NT2/D1 (cell line): ENCODE results near the gene MGAT2.
"Not testable (repeated sequence)": the region's sequence is repeated elsewhere in the genome, so short reads cannot be mapped to it uniquely, and the experiment has no call there.

Experiments used
- DNase-seq: peaks from one replicate; pipeline ENCODE4 v3.0.0-alpha.2; 2011; ENCODE audit warnings: low read depth, low spot score
- H3K27me3 ChIP-seq: 2 replicates; pipeline ENCODE4 v1.6.0; 2011; ENCODE audit warnings: mild to moderate bottlenecking; ENCODE audit not compliant: insufficient read length, insufficient read depth
- H3K36me3 ChIP-seq: 2 replicates; pipeline ENCODE4 v1.6.1; 2011; ENCODE audit warnings: mild to moderate bottlenecking, low read length, mixed read lengths; ENCODE audit not compliant: insufficient read depth, insufficient read length
- H3K4me1 ChIP-seq: 2 replicates; pipeline ENCODE4 v1.5.1; 2011; ENCODE audit not compliant: insufficient read depth, insufficient read length
- H3K4me3 ChIP-seq: 2 replicates; pipeline ENCODE4 v1.5.1; 2011; ENCODE audit warnings: low read depth; ENCODE audit not compliant: insufficient read length
- H3K9ac ChIP-seq: 2 replicates; pipeline ENCODE4 v1.6.0; 2011; ENCODE audit warnings: low read depth; ENCODE audit not compliant: insufficient read length
- H3K9me3 ChIP-seq: 2 replicates; pipeline ENCODE4 v1.5.1; 2011; ENCODE audit warnings: mild to moderate bottlenecking, low read length; ENCODE audit not compliant: insufficient read depth
- SUZ12 ChIP-seq: IDR thresholded peaks from 2 replicates; pipeline ENCODE4 v1.6.1; 2011; ENCODE audit not compliant: insufficient read length, insufficient read depth; ENCODE audit errors: extremely low read depth
- YY1 ChIP-seq: IDR thresholded peaks from 2 replicates; pipeline ENCODE4 v1.6.1; 2011; ENCODE audit not compliant: insufficient read length, insufficient read depth
- ZNF274 ChIP-seq: IDR thresholded peaks from 2 replicates; pipeline ENCODE4 v1.6.1; 2011; ENCODE audit warnings: mild to moderate bottlenecking, low read depth, low read length

MGAT2 gene

GRCh38 chr14:49615776-49616175 is 4.8 kb upstream of the MGAT2 start:
- TF ChIP-seq SUZ12, result no peak
- TF ChIP-seq ZNF274, result no peak
- TF ChIP-seq YY1, result no peak
- Histone ChIP-seq H3K4me1 (no peaks in the 10 kb centered on the region), H3K36me3 (peaks cover 31% of the 10 kb centered on the region), H3K9me3 (no peaks in the 10 kb centered on the region), H3K27me3 (no peaks in the 10 kb centered on the region), H3K9ac (no peak overlapping the region), H3K4me3 (no peak overlapping the region)
- no peak for DNase-seq

GRCh38 chr14:49617852-49618519 is 2.6 kb upstream of the MGAT2 start:
- Histone ChIP-seq H3K4me1 (no peaks in the 10 kb centered on the region), H3K4me3 (no peak overlapping the region), H3K36me3 (peaks cover 40% of the 10 kb centered on the region), H3K9ac (no peak overlapping the region), H3K9me3 (no peaks in the 10 kb centered on the region), H3K27me3 (no peaks in the 10 kb centered on the region)
- no peak for DNase-seq
- TF ChIP-seq YY1, result no peak
- no peak for TF ChIP-seq ZNF274
- no peak for TF ChIP-seq SUZ12

- Histone ChIP-seq H3K9ac (peak overlapping the region; percentile 80), H3K4me3 (peak overlapping the region; percentile 79), H3K36me3 (peaks cover 45% of the 10 kb centered on the region)
- DNase-seq, H3K4me1 ChIP-seq, H3K9me3 ChIP-seq, H3K27me3 ChIP-seq: not testable (repeated sequence)
Observed at GRCh38 chr14:49619273-49619672, 1.3 kb upstream of the MGAT2 start.

- TF ChIP-seq ZNF274 (no peak), YY1 (no peak), SUZ12 (no peak)
- no peaks in the 10 kb centered on the region for H3K9me3 ChIP-seq
- DNase-seq, result no peak
- H3K4me1 ChIP-seq, result no peaks in the 10 kb centered on the region
- H3K9ac ChIP-seq, result peak overlapping the region; percentile 80
- no peaks in the 10 kb centered on the region for H3K27me3 ChIP-seq
- peaks cover 40% of the 10 kb centered on the region for H3K36me3 ChIP-seq
- H3K4me3 ChIP-seq, result peak overlapping the region; percentile 79
Observed at GRCh38 chr14:49619730-49620129, 869 bp upstream of the MGAT2 start.

- peaks cover 47% of the 10 kb centered on the region for H3K36me3 ChIP-seq
Observed at GRCh38 chr14:49621114-49621881, 699 bp downstream of the MGAT2 start.

GRCh38 chr14:49622022-49622607 is 1.5 kb downstream of the MGAT2 start:
- Histone ChIP-seq H3K4me3 (peak overlapping the region; percentile 79), H3K4me1 (no peaks in the 10 kb centered on the region), H3K36me3 (peaks cover 45% of the 10 kb centered on the region), H3K9me3 (no peaks in the 10 kb centered on the region), H3K9ac (peak overlapping the region; percentile 87), H3K27me3 (no peaks in the 10 kb centered on the region)
- no peak for DNase-seq
- TF ChIP-seq ZNF274 (no peak), SUZ12 (no peak), YY1 (no peak)

More at GRCh38 chr14:49621114-49621881, 699 bp downstream of the MGAT2 start:
- no peaks in the 10 kb centered on the region for H3K9me3 ChIP-seq
- no peaks in the 10 kb centered on the region for H3K4me1 ChIP-seq
- DNase-seq, result no peak
- H3K27me3 ChIP-seq, result no peaks in the 10 kb centered on the region
- TF ChIP-seq SUZ12 (no peak), ZNF274 (no peak), YY1 (no peak)
- H3K9ac ChIP-seq, result peak overlapping the region; percentile 87
- H3K4me3 ChIP-seq, result peak overlapping the region; percentile 79

GRCh38 chr14:49623387-49623786 is 2.8 kb downstream of the MGAT2 start:
- TF ChIP-seq SUZ12 (no peak), ZNF274 (no peak), YY1 (no peak)
- Histone ChIP-seq H3K36me3 (peaks cover 39% of the 10 kb centered on the region), H3K27me3 (no peaks in the 10 kb centered on the region), H3K4me1 (no peaks in the 10 kb centered on the region), H3K9ac (no peak overlapping the region), H3K9me3 (no peaks in the 10 kb centered on the region), H3K4me3 (no peak overlapping the region)
- DNase-seq, result no peak
